ENCODE results near the gene TRDMT1. TPM values are rescaled to one million over a fixed set of nuclear protein-coding genes. Genes with fewer than 3 reads are reported as not detected.

Gene TRDMT1
- total RNA-seq, 1 donor from 2014 or later = 6.6 TPM

- Mint-ChIP-seq H3K4me3 (ENCODE audit: unreplicated experiment) (no peak overlapping the region), H3K9me3 (ENCODE audit: unreplicated experiment) (no peaks in the 10 kb centered on the region), H3K36me3 (ENCODE audit: unreplicated experiment) (peaks cover 1% of the 10 kb centered on the region), H3K27me3 (ENCODE audit: unreplicated experiment) (no peaks in the 10 kb centered on the region), H3K27ac (ENCODE audit: unreplicated experiment) (no peak overlapping the region), H3K4me1 (ENCODE audit: unreplicated experiment) (peaks cover 24% of the 10 kb centered on the region)
- DNase-seq (ENCODE audit: extremely low spot score, unreplicated experiment) = no peak
- TF ChIP-seq CTCF (IDR thresholded peaks at IDR 0.05) = no peak
Measured at GRCh38 chr10:17157024-17157423, 44.4 kb downstream of the TRDMT1 start.

GRCh38 chr10:17155826-17156225 is 45.6 kb downstream of the TRDMT1 start:
- no peak for TF ChIP-seq CTCF (IDR thresholded peaks at IDR 0.05)
- Mint-ChIP-seq H3K27me3 (ENCODE audit: unreplicated experiment) (no peaks in the 10 kb centered on the region), H3K4me1 (ENCODE audit: unreplicated experiment) (peaks cover 31% of the 10 kb centered on the region), H3K36me3 (ENCODE audit: unreplicated experiment) (peaks cover 1% of the 10 kb centered on the region), H3K4me3 (ENCODE audit: unreplicated experiment) (no peak overlapping the region), H3K9me3 (ENCODE audit: unreplicated experiment) (no peaks in the 10 kb centered on the region), H3K27ac (ENCODE audit: unreplicated experiment) (no peak overlapping the region)
- DNase-seq (ENCODE audit: extremely low spot score, unreplicated experiment) = no peak

- H3K9me3 Mint-ChIP-seq (ENCODE audit: unreplicated experiment) = no peaks in the 10 kb centered on the region
- DNase-seq (ENCODE audit: extremely low spot score, unreplicated experiment) = no peak
- no peaks in the 10 kb centered on the region for H3K27me3 Mint-ChIP-seq (ENCODE audit: unreplicated experiment)
- no peak overlapping the region for H3K4me3 Mint-ChIP-seq (ENCODE audit: unreplicated experiment)
- H3K27ac Mint-ChIP-seq (ENCODE audit: unreplicated experiment) = peak overlapping the region; percentile 66
- TF ChIP-seq CTCF (IDR thresholded peaks at IDR 0.05) = no peak
- peaks cover 4% of the 10 kb centered on the region for H3K36me3 Mint-ChIP-seq (ENCODE audit: unreplicated experiment)
- peaks cover 31% of the 10 kb centered on the region for H3K4me1 Mint-ChIP-seq (ENCODE audit: unreplicated experiment)
Measured at GRCh38 chr10:17154116-17154515, 47.4 kb downstream of the TRDMT1 start.

GRCh38 chr10:17153321-17153720 is 48.2 kb downstream of the TRDMT1 start:
- H3K36me3 Mint-ChIP-seq (ENCODE audit: unreplicated experiment) = peaks cover 4% of the 10 kb centered on the region
- peak overlapping the region; percentile 53 for H3K27ac Mint-ChIP-seq (ENCODE audit: unreplicated experiment)
- peaks cover 31% of the 10 kb centered on the region for H3K4me1 Mint-ChIP-seq (ENCODE audit: unreplicated experiment)
- no peak for DNase-seq (ENCODE audit: extremely low spot score, unreplicated experiment)
- H3K9me3 Mint-ChIP-seq (ENCODE audit: unreplicated experiment) = no peaks in the 10 kb centered on the region
- no peaks in the 10 kb centered on the region for H3K27me3 Mint-ChIP-seq (ENCODE audit: unreplicated experiment)
- no peak for TF ChIP-seq CTCF (IDR thresholded peaks at IDR 0.05)
- no peak overlapping the region for H3K4me3 Mint-ChIP-seq (ENCODE audit: unreplicated experiment)

GRCh38 chr10:17151716-17152115 is 49.8 kb downstream of the TRDMT1 start:
- Mint-ChIP-seq H3K36me3 (ENCODE audit: unreplicated experiment) (peaks cover 4% of the 10 kb centered on the region), H3K4me1 (ENCODE audit: unreplicated experiment) (peaks cover 36% of the 10 kb centered on the region), H3K27ac (ENCODE audit: unreplicated experiment) (peak overlapping the region; percentile 16), H3K9me3 (ENCODE audit: unreplicated experiment) (no peaks in the 10 kb centered on the region), H3K4me3 (ENCODE audit: unreplicated experiment) (no peak overlapping the region), H3K27me3 (ENCODE audit: unreplicated experiment) (no peaks in the 10 kb centered on the region)
- DNase-seq (ENCODE audit: extremely low spot score, unreplicated experiment) = no peak
- TF ChIP-seq CTCF (IDR thresholded peaks at IDR 0.05) = no peak
